Inflammatory macrophage treated with lipopolysaccharide for 1 hour (primary cell): Measurements from ENCODE around the gene KLK3.

Experiments used
- DNase-seq, 2 donors: peaks; one replicate each; pipeline ENCODE4 v3.0.0-alpha.2; 2020 to 2022

KLK3 gene

GRCh38 chr19:50908336-50908735, 53.6 kb downstream of the KLK3 start:
- no peak for DNase-seq

DNA sequence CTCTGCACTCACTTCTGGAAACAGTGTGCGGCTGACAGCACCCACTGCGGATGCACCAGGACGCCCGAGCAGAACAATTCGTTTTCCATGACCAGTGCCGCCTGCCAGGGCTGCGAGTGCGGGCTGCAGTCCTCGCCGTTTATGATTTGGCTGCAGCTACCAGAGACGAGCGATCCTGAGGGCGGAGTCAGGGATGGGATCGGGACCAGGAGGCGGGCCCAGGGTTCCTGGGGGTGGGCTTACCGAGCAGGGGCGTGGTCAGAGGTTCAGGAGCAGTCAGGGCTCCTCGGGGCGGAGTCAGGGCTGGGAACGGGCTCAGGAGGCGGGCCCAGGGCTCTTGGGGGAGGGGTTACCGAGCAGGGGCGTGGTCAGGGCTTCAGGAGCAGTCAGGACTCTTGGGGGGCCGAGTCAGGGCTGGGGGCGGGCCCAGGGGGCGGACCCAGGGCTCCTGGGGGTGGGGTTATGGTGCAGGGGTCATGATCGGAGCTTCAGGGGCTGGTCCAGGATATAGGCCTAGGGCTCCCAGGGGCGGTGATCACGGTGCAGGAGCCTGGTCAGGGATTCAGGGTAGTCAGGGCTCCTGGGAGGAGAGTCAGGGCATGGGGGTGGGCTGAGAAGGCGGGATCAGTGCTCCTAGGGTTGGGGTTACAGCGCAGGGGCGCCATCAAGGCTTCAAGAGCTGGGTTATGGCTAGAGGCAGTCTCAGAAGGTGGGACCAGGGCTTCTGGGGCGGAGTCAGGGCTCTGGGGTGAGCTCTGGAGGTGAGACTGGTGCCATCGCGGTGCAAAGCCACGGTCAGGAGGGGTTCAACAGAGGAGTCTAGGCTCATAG, 54.7 kb downstream of the KLK3 start:
- DNase-seq = peak; percentile 24 to 26
